ENCODE results near the gene FAM204A.

- TF ChIP-seq CTCF (IDR thresholded peaks at IDR 0.05; ENCODE audit: low read length) = no peak
- TF ChIP-seq EZH2 (optimal IDR thresholded peaks at IDR 0.05; ENCODE audit: low read depth, low read length) = no peak
- no peak for TF ChIP-seq EZH2phosphoT487 (IDR thresholded peaks at IDR 0.05; ENCODE audit: low read length)
Observed at GRCh38 chr10:118341791-118342637, at the start of gene FAM204A.

Data from MM.1S (cell line).